HepG2 (cell line): ENCODE data around the gene CPVL. TPM values are rescaled to one million over a fixed set of nuclear protein-coding genes. Genes with fewer than 3 reads are reported as not detected.

Source experiments
- ATAC-seq: fragments of 200-7000 bp; cut with Tn5 transposase; 3 replicates; pipeline ENCODE4 v1.9.1; 2020; ENCODE audit warnings: mild to moderate bottlenecking, moderate library complexity
- BruUV-seq: library from RNA; stranded (reverse); fragments of 400-500 nt; replicated peaks from 2 replicates; lab custom pipeline; 2021; lab: Mats Ljungman, UMichigan
- CTCF ChIA-PET: fragments of 300-600 bp; formaldehyde crosslinking; extraction: SDS; loops from one replicate; lab custom pipeline; 2021; ENCODE audit warnings: low total read pairs, inconsistent platforms, low intra/inter-chr PET ratio; lab: Yijun Ruan, JAX
- POLR2A ChIA-PET: fragments of 350-600 bp; sonication (Branson Sonifier 250); formaldehyde crosslinking; loops from one replicate; lab custom pipeline; 2020; ENCODE audit warnings: antibody characterized with exemption, inconsistent platforms; lab: Yijun Ruan, JAX
- DNase-seq: peaks from one replicate; pipeline ENCODE4 v3.0.0-alpha.2; 2015; ENCODE audit warnings: low spot score
- FAIRE-seq: peaks from 3 replicates; lab custom pipeline; 2011; peaks lifted over from hg19 to GRCh38; lab: Jason Lieb, UNC
- H2AFZ ChIP-seq: one replicate; pipeline ENCODE4 v1.6.1; 2011; ENCODE audit warnings: low read length, inconsistent platforms
- H3K27ac ChIP-seq: fragments of 300-600 bp; 3 replicates; pipeline ENCODE4 v1.8.0; 2011; ENCODE audit warnings: mixed run types, mild to moderate bottlenecking, mixed read lengths, low read length, inconsistent platforms; ENCODE audit not compliant: insufficient read depth; ENCODE audit errors: extremely low read length
- H3K27me3 ChIP-seq, 2 experiments: fragments of 200-600 bp in 1 of 2; 2 replicates in 1 of 2; 3 replicates in 1 of 2; pipeline versions ENCODE4 v1.6.0 to v1.8.0; 2011; ENCODE audit warnings: low read length in 2 of 2, mild to moderate bottlenecking in 2 of 2, moderate library complexity in 2 of 2, inconsistent platforms in 1 of 2; ENCODE audit not compliant: insufficient read depth in 2 of 2, control insufficient read depth in 1 of 2
- H3K36me3 ChIP-seq, 2 experiments: fragments of 200-600 bp in 1 of 2; replicated peaks in 1 of 2; 2 replicates in 1 of 2; 3 replicates in 1 of 2; pipeline versions ENCODE4 v1.5.1 to v1.8.0; 2011; ENCODE audit warnings: low read length in 2 of 2, inconsistent platforms in 1 of 2; ENCODE audit not compliant: insufficient read depth in 2 of 2, control insufficient read depth in 1 of 2
- H3K4me1 ChIP-seq: 2 replicates; pipeline ENCODE4 v1.5.1; 2012; ENCODE audit warnings: low read length, inconsistent platforms; ENCODE audit not compliant: insufficient read depth
- H3K4me2 ChIP-seq: 2 replicates; pipeline ENCODE4 v1.6.0; 2011; ENCODE audit warnings: low read depth, low read length, inconsistent platforms
- H3K4me3 ChIP-seq, 3 experiments: fragments of 200-600 bp in 1 of 3; sonication (generic), shearing (Covaris generic) in 1 of 3; replicated peaks in 1 of 3; 2 replicates each; pipeline ENCODE4 v1.5.1; 2011 to 2016; ENCODE audit warnings: low read length in 3 of 3, inconsistent platforms in 2 of 3, low read depth in 2 of 3, mild to moderate bottlenecking in 2 of 3, control low read depth in 1 of 3, mixed read lengths in 1 of 3; ENCODE audit not compliant: insufficient read depth in 1 of 3
- H3K79me2 ChIP-seq: one replicate; pipeline ENCODE4 v1.6.1; 2011; ENCODE audit warnings: low read length, inconsistent platforms; ENCODE audit not compliant: insufficient read depth
- H3K9ac ChIP-seq: 2 replicates; pipeline ENCODE4 v1.6.0; 2011; ENCODE audit warnings: mild to moderate bottlenecking, low read depth, low read length, inconsistent platforms; ENCODE audit not compliant: insufficient read depth
- H3K9me3 ChIP-seq: 2 replicates; pipeline ENCODE4 v1.5.1; 2012; ENCODE audit warnings: mild to moderate bottlenecking, low read length
- H4K20me1 ChIP-seq: 2 replicates; pipeline ENCODE4 v1.6.0; 2011; ENCODE audit warnings: inconsistent platforms, mild to moderate bottlenecking, low read length, moderate library complexity; ENCODE audit not compliant: insufficient read depth
- E2F2 ChIP-seq: sonication (generic); formaldehyde crosslinking; IDR thresholded peaks from 2 replicates; pipeline ENCODE4 v1.4.0; 2020; ENCODE audit warnings: missing genetic modification reagents, borderline replicate concordance
- FOSL2 ChIP-seq: sonication (generic); formaldehyde crosslinking; IDR thresholded peaks from 2 replicates; pipeline ENCODE4 v1.4.0; 2020; ENCODE audit warnings: missing genetic modification reagents
- FOXO4 ChIP-seq: sonication (generic); formaldehyde crosslinking; conservative IDR thresholded peaks from 2 replicates; pipeline ENCODE4 v1.8.1; 2023; ENCODE audit warnings: missing genetic modification reagents
- GPN1 ChIP-seq: sonication (generic); formaldehyde crosslinking; IDR thresholded peaks from 2 replicates; pipeline ENCODE4 v1.5.1; 2020; ENCODE audit warnings: missing genetic modification reagents, borderline replicate concordance
- GZF1 ChIP-seq: sonication (generic); formaldehyde crosslinking; IDR thresholded peaks from 2 replicates; pipeline ENCODE4 v1.5.1; 2020; ENCODE audit warnings: mild to moderate bottlenecking, missing genetic modification reagents
- MAFF ChIP-seq: IDR thresholded peaks from 2 replicates; pipeline ENCODE4 v1.6.1; 2011; ENCODE audit warnings: low read depth, low read length, improper control_type of control experiment
- PBX3 ChIP-seq: sonication (generic); formaldehyde crosslinking; IDR thresholded peaks from 2 replicates; pipeline ENCODE4 v1.8.1; 2023; ENCODE audit warnings: missing genetic modification reagents, inconsistent platforms, borderline replicate concordance
- POGK ChIP-seq: sonication (generic); formaldehyde crosslinking; conservative IDR thresholded peaks from 2 replicates; pipeline ENCODE4 v1.8.0; 2022; ENCODE audit warnings: mild to moderate bottlenecking, moderate library complexity, missing genetic modification reagents
- TBL1XR1 ChIP-seq: fragments of 150-350 bp; IDR thresholded peaks from 2 replicates; pipeline ENCODE4 v1.6.1; 2014; ENCODE audit warnings: borderline replicate concordance, low read length; ENCODE audit not compliant: partially characterized antibody
- TFAP4 ChIP-seq: sonication (generic); IDR thresholded peaks from 2 replicates; pipeline ENCODE4 v1.6.1; 2016; ENCODE audit warnings: low read depth, borderline replicate concordance
- ZBTB46 ChIP-seq: sonication (generic); formaldehyde crosslinking; IDR thresholded peaks from 2 replicates; pipeline ENCODE4 v1.4.0; 2020; ENCODE audit warnings: mild to moderate bottlenecking, missing genetic modification reagents, borderline replicate concordance
- ZNF362 ChIP-seq: sonication (generic); formaldehyde crosslinking; IDR thresholded peaks from 2 replicates; pipeline ENCODE4 v1.4.0; 2020; ENCODE audit warnings: missing genetic modification reagents, mild to moderate bottlenecking, borderline replicate concordance
- ZNF678 ChIP-seq: sonication (generic); formaldehyde crosslinking; IDR thresholded peaks from 2 replicates; pipeline ENCODE4 v1.4.0; 2020; ENCODE audit warnings: mild to moderate bottlenecking, missing genetic modification reagents
- ZSCAN30 ChIP-seq: sonication (generic); formaldehyde crosslinking; IDR thresholded peaks from 2 replicates; pipeline ENCODE4 v1.5.0; 2020; ENCODE audit warnings: mild to moderate bottlenecking, missing genetic modification reagents
- in situ Hi-C: cut with HindIII; loops from 2 replicates; pipeline ENCODE4 v1.10.0; 2017; ENCODE audit warnings: low pct_unique_long_range_greater_than_20kb; ENCODE audit not compliant: extremely low pct_ligation_motif_present
- intact Hi-C: fragments of 100-400 bp; cut with micrococcal nuclease; formaldehyde crosslinking; loops from one replicate; pipeline ENCODE4 v1.10.0; 2022; ENCODE audit not compliant: unreplicated experiment
- polyA plus RNA-seq, 8 experiments: library from polyadenylated mRNA; depleted of rRNA in 3 of 8; stranded (reverse) in 7 of 8; unstranded in 1 of 8; fragments of >200 nt; fragmentation: Illumina TruSeq in 4 of 8; extraction: Trizol in 4 of 8; gene quantifications; 2 replicates each; pipeline versions ENCODE4 v1.2.1 to v1.2.3, GENCODE V29; 2011 to 2016; ENCODE audit warnings: low read depth in 4 of 8, missing spikeins in 1 of 8, mixed read lengths in 1 of 8; ENCODE audit not compliant: insufficient read depth in 1 of 8
- total RNA-seq, 5 experiments: library from RNA; depleted of rRNA; stranded (reverse); fragments of >200 nt; fragmentation: Illumina TruSeq; extraction: Trizol; gene quantifications; 2 replicates each; pipeline ENCODE4 v1.2.3, GENCODE V29; 2016; ENCODE audit warnings: low read depth in 1 of 5

Gene CPVL
- total and polyA plus RNA-seq, 2 of the 13 experiments (the other 11 are each of a cell fraction or from before 2014, with no cell fraction given) = 59.2 to 294 TPM

- TF ChIP-seq ZNF362 (CRISPR knock-in tag) = no peak
- no peak for TF ChIP-seq ZNF678 (CRISPR knock-in tag)
- no peak for TF ChIP-seq FOSL2 (CRISPR knock-in tag)
- TF ChIP-seq POGK (CRISPR knock-in tag) = no peak
- no peak for TF ChIP-seq GZF1
- TF ChIP-seq MAFF = no peak
Observed at GRCh38 chr7:29077854-29078253, 68.5 kb downstream of the CPVL start (continued).

GRCh38 chr7:29077176-29077575 is 69.2 kb downstream of the CPVL start:
- no peak overlapping the region for H3K27ac ChIP-seq
- H3K79me2 ChIP-seq = no peaks in the 10 kb centered on the region
- H3K4me2 ChIP-seq = no peak overlapping the region
- BruUV-seq = no TSS peak
- in situ Hi-C loops = no loop called here
- no peaks in the 10 kb centered on the region for H3K9me3 ChIP-seq
- DNase-seq (no peak), FAIRE-seq (no peak), ATAC-seq (no peak)
- H3K4me3 ChIP-seq = no peak overlapping the region
- ChIA-PET POLR2A (no interaction called here), CTCF (no interaction called here)
- no peak for TF ChIP-seq TFAP4
- no peak for TF ChIP-seq ZBTB46 (CRISPR knock-in tag)
- no peak for TF ChIP-seq GPN1 (CRISPR knock-in tag)
- no peak for TF ChIP-seq TBL1XR1
- TF ChIP-seq E2F2 (CRISPR knock-in tag) = no peak
- no peak for TF ChIP-seq FOXO4 (CRISPR knock-in tag)
- no peak for TF ChIP-seq ZSCAN30
- no peak for TF ChIP-seq PBX3 (CRISPR knock-in tag)
- no peaks in the 10 kb centered on the region for H4K20me1 ChIP-seq
- no peaks in the 10 kb centered on the region; a peak in 1 of 5 replicates for H3K36me3 ChIP-seq
- H2AFZ ChIP-seq = no peak overlapping the region
- intact Hi-C loops = no loop called here
- no peak overlapping the region for H3K9ac ChIP-seq
- H3K27me3 ChIP-seq = no peaks in the 10 kb centered on the region
- no peaks in the 10 kb centered on the region for H3K4me1 ChIP-seq
